ENCODE results near the gene EXOC1. TPM values are rescaled to one million over a fixed set of nuclear protein-coding genes. Genes with fewer than 3 reads are reported as not detected.

Gene EXOC1
- total RNA-seq, 1 experiment from 2014 or later, result 12.0 TPM

DNA sequence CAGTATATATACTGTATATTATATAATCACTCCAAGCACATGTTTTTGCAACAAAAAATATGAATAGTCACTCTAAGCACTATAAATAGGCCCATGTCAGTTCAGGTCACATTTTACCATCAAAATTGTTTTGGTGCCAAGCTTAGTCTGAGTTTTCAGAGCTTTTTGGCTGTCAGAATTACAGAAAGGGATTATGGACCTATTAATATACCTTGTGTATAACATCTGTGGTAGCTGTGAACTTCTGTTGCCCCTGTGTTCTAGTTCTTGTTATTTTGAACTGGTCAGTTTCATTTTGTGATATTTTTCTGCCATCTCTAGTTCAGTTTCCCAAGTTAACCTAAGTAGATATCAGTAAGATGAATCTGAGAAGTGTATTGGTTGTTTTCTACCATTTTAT, 22.9 kb downstream of the EXOC1 start:
- BruUV-seq (replicated peaks), result no TSS peak
- TF ChIP-seq EZH2 (IDR thresholded peaks at IDR 0.05; ENCODE audit: borderline replicate concordance, low read depth, low read length, poor library complexity, severe bottlenecking), result no peak
- TF ChIP-seq, protein P1, sequence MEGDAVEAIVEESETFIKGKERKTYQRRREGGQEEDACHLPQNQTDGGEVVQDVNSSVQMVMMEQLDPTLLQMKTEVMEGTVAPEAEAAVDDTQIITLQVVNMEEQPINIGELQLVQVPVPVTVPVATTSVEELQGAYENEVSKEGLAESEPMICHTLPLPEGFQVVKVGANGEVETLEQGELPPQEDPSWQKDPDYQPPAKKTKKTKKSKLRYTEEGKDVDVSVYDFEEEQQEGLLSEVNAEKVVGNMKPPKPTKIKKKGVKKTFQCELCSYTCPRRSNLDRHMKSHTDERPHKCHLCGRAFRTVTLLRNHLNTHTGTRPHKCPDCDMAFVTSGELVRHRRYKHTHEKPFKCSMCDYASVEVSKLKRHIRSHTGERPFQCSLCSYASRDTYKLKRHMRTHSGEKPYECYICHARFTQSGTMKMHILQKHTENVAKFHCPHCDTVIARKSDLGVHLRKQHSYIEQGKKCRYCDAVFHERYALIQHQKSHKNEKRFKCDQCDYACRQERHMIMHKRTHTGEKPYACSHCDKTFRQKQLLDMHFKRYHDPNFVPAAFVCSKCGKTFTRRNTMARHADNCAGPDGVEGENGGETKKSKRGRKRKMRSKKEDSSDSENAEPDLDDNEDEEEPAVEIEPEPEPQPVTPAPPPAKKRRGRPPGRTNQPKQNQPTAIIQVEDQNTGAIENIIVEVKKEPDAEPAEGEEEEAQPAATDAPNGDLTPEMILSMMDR (conservative IDR thresholded peaks at IDR 0.05; ENCODE audit: low read depth, low read length), result no peak
- DNase-seq (ENCODE audit: low spot score), result no peak
- CTCF ChIA-PET, result no interaction called here
- no peak overlapping the region for H3K27ac ChIP-seq (ENCODE audit: low read depth, low read length, poor library complexity, severe bottlenecking)
- no peaks in the 10 kb centered on the region for H3K27me3 ChIP-seq (replicated peaks; ENCODE audit: insufficient read depth, low read depth, low read length, poor library complexity)
- H3K4me1 ChIP-seq (ENCODE audit: insufficient read depth, low read length, poor library complexity, severe bottlenecking), result no peaks in the 10 kb centered on the region
- POLR2A ChIA-PET (ENCODE audit: low non-redundant PET), result no interaction called here
- peaks cover 3% of the 10 kb centered on the region for H3K36me3 ChIP-seq (ENCODE audit: insufficient read depth, low read length, poor library complexity, severe bottlenecking)
- H3K4me3 ChIP-seq (ENCODE audit: low read depth, low read length, poor library complexity, severe bottlenecking), result no peak overlapping the region
- H3K9me3 ChIP-seq (ENCODE audit: low read depth, low read length, poor library complexity, severe bottlenecking), result no peaks in the 10 kb centered on the region
- intact Hi-C loops (cut with micrococcal nuclease; ENCODE audit: unreplicated experiment), result no loop called here

DNA sequence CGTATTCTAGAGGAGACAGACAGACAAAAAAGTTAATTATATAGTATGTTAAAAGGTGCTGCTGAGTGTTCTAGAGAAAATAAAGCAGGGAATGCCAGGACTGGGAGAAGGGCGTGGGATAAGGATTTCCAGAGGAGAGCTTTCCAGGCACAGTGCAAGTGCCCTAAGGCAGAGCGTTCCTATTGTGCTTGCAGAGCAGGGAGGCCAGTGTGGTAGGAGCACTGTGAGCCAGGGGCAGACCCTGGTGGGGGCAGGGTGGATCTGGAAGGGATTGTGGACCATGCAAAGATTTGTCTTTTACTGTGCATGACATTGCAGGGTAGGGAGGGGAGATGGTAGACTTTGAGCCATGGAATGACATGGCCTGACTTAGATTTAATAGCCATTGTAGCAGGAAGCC, 25.8 kb downstream of the EXOC1 start:
- Histone ChIP-seq H3K36me3 (ENCODE audit: insufficient read depth, low read length, poor library complexity, severe bottlenecking) (peaks cover 2% of the 10 kb centered on the region), H3K9me3 (ENCODE audit: low read depth, low read length, poor library complexity, severe bottlenecking) (no peaks in the 10 kb centered on the region), H3K4me3 (ENCODE audit: low read depth, low read length, poor library complexity, severe bottlenecking) (no peak overlapping the region), H3K4me1 (ENCODE audit: insufficient read depth, low read length, poor library complexity, severe bottlenecking) (no peaks in the 10 kb centered on the region), H3K27me3 (replicated peaks; ENCODE audit: insufficient read depth, low read depth, low read length, poor library complexity) (no peaks in the 10 kb centered on the region), H3K27ac (ENCODE audit: low read depth, low read length, poor library complexity, severe bottlenecking) (no peak overlapping the region)
- BruUV-seq (replicated peaks), result no TSS peak
- TF ChIP-seq EZH2 (IDR thresholded peaks at IDR 0.05; ENCODE audit: borderline replicate concordance, low read depth, low read length, poor library complexity, severe bottlenecking), result no peak
- TF ChIP-seq, protein P1 (conservative IDR thresholded peaks at IDR 0.05; ENCODE audit: low read depth, low read length), result no peak
- intact Hi-C loops (cut with micrococcal nuclease; ENCODE audit: unreplicated experiment), result no loop called here
- POLR2A ChIA-PET (ENCODE audit: low non-redundant PET), result no interaction called here
- CTCF ChIA-PET, result no interaction called here
- no peak for DNase-seq (ENCODE audit: low spot score)

DNA sequence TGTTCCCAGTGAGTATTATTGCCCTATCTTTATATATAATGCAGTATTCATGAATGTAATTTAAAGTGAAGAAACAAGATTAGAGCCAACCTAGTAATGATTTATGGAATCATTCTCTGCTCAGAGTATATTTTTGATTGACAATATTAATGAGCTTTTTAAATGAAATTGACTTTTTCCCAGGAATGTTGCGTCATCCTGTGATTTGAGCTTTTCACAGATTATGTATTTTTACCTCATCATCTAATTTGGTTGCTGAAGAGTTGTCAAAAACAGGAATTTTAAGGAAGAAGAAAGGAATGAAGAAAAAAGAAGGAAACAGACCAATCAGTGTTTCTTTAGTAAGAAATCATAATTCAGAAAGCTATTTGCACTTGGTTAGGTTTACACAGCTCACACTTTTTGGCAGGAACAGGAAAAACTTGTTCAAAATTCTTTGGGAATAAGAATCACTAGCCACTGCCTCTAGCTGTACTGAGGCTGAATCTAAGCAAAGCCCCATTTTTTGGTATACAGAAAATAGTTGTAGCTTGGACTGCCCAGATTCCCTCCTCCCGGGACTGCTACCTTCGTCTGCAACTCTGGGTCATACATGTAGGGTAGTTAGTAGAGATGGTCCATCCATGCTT, 27.3 kb downstream of the EXOC1 start:
- TF ChIP-seq EZH2 (IDR thresholded peaks at IDR 0.05; ENCODE audit: borderline replicate concordance, low read depth, low read length, poor library complexity, severe bottlenecking), result no peak
- TF ChIP-seq, protein P1 (conservative IDR thresholded peaks at IDR 0.05; ENCODE audit: low read depth, low read length), result no peak
- no peak for DNase-seq (ENCODE audit: low spot score)
- H3K27me3 ChIP-seq (replicated peaks; ENCODE audit: insufficient read depth, low read depth, low read length, poor library complexity), result no peaks in the 10 kb centered on the region
- H3K9me3 ChIP-seq (ENCODE audit: low read depth, low read length, poor library complexity, severe bottlenecking), result no peaks in the 10 kb centered on the region
- H3K4me3 ChIP-seq (ENCODE audit: low read depth, low read length, poor library complexity, severe bottlenecking), result no peak overlapping the region
- no peak overlapping the region for H3K27ac ChIP-seq (ENCODE audit: low read depth, low read length, poor library complexity, severe bottlenecking)
- peaks cover 2% of the 10 kb centered on the region for H3K36me3 ChIP-seq (ENCODE audit: insufficient read depth, low read length, poor library complexity, severe bottlenecking)
- no TSS peak for BruUV-seq (replicated peaks)
- CTCF ChIA-PET, result no interaction called here
- POLR2A ChIA-PET (ENCODE audit: low non-redundant PET), result interaction anchor here (0.6 kb wide), 1 partner anchor 420 kb away, joined by 3 read pairs; no protein-coding TSS in a partner anchor
- no peaks in the 10 kb centered on the region for H3K4me1 ChIP-seq (ENCODE audit: insufficient read depth, low read length, poor library complexity, severe bottlenecking)
- intact Hi-C loops (cut with micrococcal nuclease; ENCODE audit: unreplicated experiment), result no loop called here

Measured in A673 (cell line).